Mesothelial cell of epicardium (in vitro differentiated cells): ENCODE results near the gene TMEM258. TPM values are rescaled to one million over a fixed set of nuclear protein-coding genes. Genes with fewer than 3 reads are reported as not detected.

Experiments used
- DNase-seq, 2 experiments: peaks; one replicate each; pipeline ENCODE4 v3.0.0; 2021; ENCODE audit warnings: low spot score in 2 of 2; ENCODE audit not compliant: unreplicated experiment in 2 of 2
- H3K27ac Mint-ChIP-seq: 2 replicates; pipeline ENCODE4 v1.8.0; 2021; ENCODE audit warnings: mixed read lengths
- H3K27me3 Mint-ChIP-seq: 2 replicates; pipeline ENCODE4 v1.8.0; 2021; ENCODE audit warnings: low read depth, mixed read lengths
- H3K36me3 Mint-ChIP-seq: 2 replicates; pipeline ENCODE4 v1.8.0; 2021; ENCODE audit warnings: mixed read lengths
- H3K4me1 Mint-ChIP-seq: 2 replicates; pipeline ENCODE4 v1.8.0; 2021; ENCODE audit warnings: mixed read lengths
- H3K4me3 Mint-ChIP-seq: 2 replicates; pipeline ENCODE4 v1.8.0; 2021; ENCODE audit warnings: mild to moderate bottlenecking, moderate library complexity, mixed read lengths
- H3K9me3 Mint-ChIP-seq: 2 replicates; pipeline ENCODE4 v1.8.0; 2021; ENCODE audit warnings: mixed read lengths
- CTCF ChIP-seq: fragments of 200-600 bp; sonication (generic); IDR thresholded peaks from one replicate; pipeline ENCODE4 v1.5.0; 2021; ENCODE audit warnings: antibody characterized with exemption; ENCODE audit not compliant: unreplicated experiment
- total RNA-seq: library from RNA; stranded (reverse); gene quantifications from 3 replicates; pipeline ENCODE4 v1.2.1, GENCODE V29; 2021

Gene TMEM258
- total RNA-seq, 1 donor from 2014 or later = 154 TPM

- Mint-ChIP-seq H3K27ac (peak overlapping the region; percentile 86), H3K36me3 (peaks cover 21% of the 10 kb centered on the region), H3K27me3 (no peaks in the 10 kb centered on the region), H3K4me3 (no peak overlapping the region), H3K4me1 (no peaks in the 10 kb centered on the region), H3K9me3 (no peaks in the 10 kb centered on the region)
- no peak for TF ChIP-seq CTCF
- DNase-seq = no peak
These were observed 8.5 kb downstream of the TMEM258 start for GRCh38 chr11:61783717-61784505.

GRCh38 chr11:61782841-61783240 is 9.6 kb downstream of the TMEM258 start:
- TF ChIP-seq CTCF = no peak
- peaks cover 2% of the 10 kb centered on the region for H3K4me1 Mint-ChIP-seq
- H3K27ac Mint-ChIP-seq = peak overlapping the region; percentile 79
- no peaks in the 10 kb centered on the region for H3K27me3 Mint-ChIP-seq
- DNase-seq = no peak
- no peak overlapping the region for H3K4me3 Mint-ChIP-seq
- H3K9me3 Mint-ChIP-seq = no peaks in the 10 kb centered on the region
- peaks cover 31% of the 10 kb centered on the region for H3K36me3 Mint-ChIP-seq

- DNase-seq = no peak
- TF ChIP-seq CTCF = no peak
- Mint-ChIP-seq H3K4me3 (no peak overlapping the region), H3K27ac (peak overlapping the region; percentile 33), H3K27me3 (no peaks in the 10 kb centered on the region), H3K4me1 (peaks cover 2% of the 10 kb centered on the region), H3K9me3 (no peaks in the 10 kb centered on the region), H3K36me3 (peaks cover 32% of the 10 kb centered on the region)
These were observed 10.1 kb downstream of the TMEM258 start for GRCh38 chr11:61782299-61782698.

GRCh38 chr11:61781585-61781984 is 10.8 kb downstream of the TMEM258 start:
- Mint-ChIP-seq H3K9me3 (no peaks in the 10 kb centered on the region), H3K4me1 (peaks cover 2% of the 10 kb centered on the region), H3K4me3 (no peak overlapping the region), H3K27ac (no peak overlapping the region), H3K36me3 (peaks cover 33% of the 10 kb centered on the region), H3K27me3 (no peaks in the 10 kb centered on the region)
- DNase-seq = no peak
- TF ChIP-seq CTCF = no peak

GRCh38 chr11:61780581-61781162 is 11.7 kb downstream of the TMEM258 start:
- Mint-ChIP-seq H3K27me3 (no peaks in the 10 kb centered on the region), H3K4me3 (no peak overlapping the region)

More at GRCh38 chr11:61780581-61781162, 11.7 kb downstream of the TMEM258 start:
- Mint-ChIP-seq H3K36me3 (peaks cover 37% of the 10 kb centered on the region), H3K27ac (peak overlapping the region; percentile 77), H3K4me1 (peaks cover 8% of the 10 kb centered on the region), H3K9me3 (no peaks in the 10 kb centered on the region)
- no peak for TF ChIP-seq CTCF
- no peak for DNase-seq
